HCT116 (cell line): ENCODE measurements around the gene NEXMIF. TPM values are rescaled to one million over a fixed set of nuclear protein-coding genes. Genes with fewer than 3 reads are reported as not detected.

Experiments
- ATAC-seq: fragments of 200-7000 bp; cut with Tn5 transposase; 2 replicates; pipeline ENCODE4 v1.9.1; 2020; ENCODE audit warnings: mild to moderate bottlenecking, moderate library complexity
- BruUV-seq: library from RNA; stranded (reverse); fragments of 400-500 nt; replicated peaks from 2 replicates; lab custom pipeline; 2021; lab: Mats Ljungman, UMichigan
- CTCF ChIA-PET: fragments of 300-600 bp; sonication (Branson Sonifier 250); formaldehyde crosslinking; loops from one replicate; lab custom pipeline; 2021; ENCODE audit warnings: antibody characterized with exemption; lab: Charles Lee
- POLR2A ChIA-PET: fragments of 300-600, 350-600 bp; sonication (Branson Sonifier 250); formaldehyde crosslinking; loops from one replicate; lab custom pipeline; 2021; ENCODE audit warnings: antibody characterized with exemption; lab: Charles Lee
- RAD21 ChIA-PET, 2 experiments: fragments of 300-600 bp; sonication (Branson Sonifier 250); formaldehyde crosslinking; loops; one replicate each; lab custom pipeline; 2023; ENCODE audit warnings: low total read pairs in 2 of 2; ENCODE audit not compliant: uncharacterized antibody in 2 of 2, unreplicated experiment in 2 of 2, low non-redundant PET in 1 of 2; lab: Charles Lee
- DNase-seq: peaks from one replicate; pipeline ENCODE4 v3.0.0-alpha.2; 2010; ENCODE audit warnings: low read depth, low spot score
- H2AFZ ChIP-seq: fragments of 200-600 bp; shearing (Covaris generic), sonication (generic); 2 replicates; pipeline ENCODE4 v1.6.1; 2017; ENCODE audit warnings: low read depth, mixed run types, mixed read lengths, antibody characterized with exemption, low read length; ENCODE audit not compliant: poor library complexity, severe bottlenecking
- H3K27ac ChIP-seq: 2 replicates; pipeline ENCODE4 v1.5.1; 2012; ENCODE audit warnings: low read depth, low read length
- H3K27me3 ChIP-seq: fragments of 200-600 bp; sonication (generic); 2 replicates; pipeline ENCODE4 v1.6.1; 2016; ENCODE audit warnings: mixed run types, low read length, mixed read lengths; ENCODE audit not compliant: insufficient read depth
- H3K36me3 ChIP-seq, 2 experiments: fragments of 200-500 bp in 1 of 2; fragments of 200-600 bp in 1 of 2; sonication (Bioruptor generic) in 1 of 2; sonication (generic) in 1 of 2; 2 replicates each; pipeline versions ENCODE4 v1.5.1 to v1.6.1; 2014 to 2016; ENCODE audit warnings: low read length in 2 of 2, inconsistent platforms in 1 of 2, mixed read lengths in 1 of 2, mixed run types in 1 of 2; ENCODE audit not compliant: insufficient read depth in 2 of 2, control insufficient read depth in 1 of 2
- H3K4me1 ChIP-seq, 2 experiments: fragments of 200-600 bp in 1 of 2; sonication (generic) in 1 of 2; 2 replicates each; pipeline versions ENCODE4 v1.5.1 to v1.6.1; 2012 to 2017; ENCODE audit warnings: low read length in 2 of 2, inconsistent platforms in 1 of 2, mild to moderate bottlenecking in 1 of 2, mixed read lengths in 1 of 2, mixed run types in 1 of 2, moderate library complexity in 1 of 2; ENCODE audit not compliant: insufficient read depth in 2 of 2, control insufficient read depth in 1 of 2
- H3K4me2 ChIP-seq: fragments of 200-600 bp; sonication (generic); 2 replicates; pipeline ENCODE4 v1.6.1; 2017; ENCODE audit warnings: mixed run types, low read length, mixed read lengths
- H3K4me3 ChIP-seq, 2 experiments: fragments of 200-600 bp in 1 of 2; sonication (generic) in 1 of 2; replicated peaks in 1 of 2; 2 replicates each; pipeline ENCODE4 v1.5.1; 2011 to 2016; ENCODE audit warnings: low read length in 2 of 2, control low read depth in 1 of 2, low read depth in 1 of 2, mild to moderate bottlenecking in 1 of 2, mixed read lengths in 1 of 2, mixed run types in 1 of 2
- H3K79me2 ChIP-seq: fragments of 200-600 bp; sonication (generic); 2 replicates; pipeline ENCODE4 v1.6.1; 2017; ENCODE audit warnings: mild to moderate bottlenecking, mixed run types, low read length, moderate library complexity, mixed read lengths; ENCODE audit not compliant: insufficient read depth
- H3K9ac ChIP-seq: fragments of 200-600 bp; sonication (generic); 2 replicates; pipeline ENCODE4 v1.6.1; 2016; ENCODE audit warnings: low read length, mixed read lengths
- H3K9me2 ChIP-seq: fragments of 200-600 bp; sonication (generic), shearing (Covaris generic); 2 replicates; pipeline ENCODE4 v1.6.1; 2017; ENCODE audit warnings: mixed run types, mild to moderate bottlenecking, moderate library complexity; ENCODE audit not compliant: insufficient read depth
- H3K9me3 ChIP-seq, 2 experiments: fragments of 200-500 bp in 1 of 2; fragments of 200-600 bp in 1 of 2; sonication (Bioruptor generic) in 1 of 2; sonication (generic) in 1 of 2; 2 replicates each; pipeline ENCODE4 v1.6.1; 2014 to 2017; ENCODE audit warnings: low read length in 2 of 2, mixed read lengths in 2 of 2, inconsistent platforms in 1 of 2, low read depth in 1 of 2, mild to moderate bottlenecking in 1 of 2, mixed run types in 1 of 2, moderate library complexity in 1 of 2; ENCODE audit not compliant: control insufficient read depth in 1 of 2, insufficient read depth in 1 of 2
- H4K20me1 ChIP-seq: fragments of 200-600 bp; sonication (generic), shearing (Covaris generic); 2 replicates; pipeline ENCODE4 v1.6.1; 2017; ENCODE audit warnings: mixed run types, mild to moderate bottlenecking, moderate library complexity; ENCODE audit not compliant: insufficient read depth
- EGR1 ChIP-seq: IDR thresholded peaks from 2 replicates; pipeline ENCODE4 v1.6.1; 2012; ENCODE audit warnings: low read depth
- ELF1 ChIP-seq: IDR thresholded peaks from 2 replicates; pipeline ENCODE4 v1.6.1; 2012; ENCODE audit warnings: low read depth, borderline replicate concordance
- EZH2 ChIP-seq: fragments of 200-600 bp; sonication (generic); IDR thresholded peaks from 2 replicates; pipeline ENCODE4 v1.6.1; 2017; ENCODE audit warnings: antibody characterized with exemption, mixed run types
- EZH2phosphoT487 ChIP-seq: fragments of 200-600 bp; IDR thresholded peaks from 2 replicates; pipeline ENCODE4 v1.6.1; 2018; ENCODE audit warnings: antibody characterized with exemption, borderline replicate concordance
- FOSL1 ChIP-seq: IDR thresholded peaks from 2 replicates; pipeline ENCODE4 v1.6.1; 2012; ENCODE audit warnings: low read depth
- MAX ChIP-seq: IDR thresholded peaks from 2 replicates; pipeline ENCODE4 v1.6.1; 2012
- POLR2AphosphoS5 ChIP-seq: IDR thresholded peaks from 2 replicates; pipeline ENCODE4 v1.6.1; 2011; ENCODE audit warnings: mild to moderate bottlenecking, low read depth, low read length, moderate library complexity
- RAD21 ChIP-seq: IDR thresholded peaks from 2 replicates; pipeline ENCODE4 v1.6.1; 2012; ENCODE audit warnings: low read depth, mild to moderate bottlenecking
- SIN3A ChIP-seq: IDR thresholded peaks from 2 replicates; pipeline ENCODE4 v1.6.1; 2012; ENCODE audit warnings: low read depth
- SP1 ChIP-seq: IDR thresholded peaks from 2 replicates; pipeline ENCODE4 v1.6.1; 2012; ENCODE audit warnings: low read depth
- SRF ChIP-seq: IDR thresholded peaks from 2 replicates; pipeline ENCODE4 v1.6.1; 2012; ENCODE audit warnings: low read depth
- TCF7L2 ChIP-seq: IDR thresholded peaks from 2 replicates; pipeline ENCODE4 v1.7.0; 2011; ENCODE audit warnings: borderline replicate concordance, inconsistent platforms; ENCODE audit not compliant: insufficient read depth, insufficient read length; ENCODE audit errors: extremely low read depth
- ZNF274 ChIP-seq: fragments of 200-500 bp; sonication (Bioruptor generic); IDR thresholded peaks from 2 replicates; pipeline ENCODE4 v1.6.1; 2014; ENCODE audit warnings: mild to moderate bottlenecking, low read depth, low read length, inconsistent platforms
- intact Hi-C: fragments of 100-400 bp; cut with micrococcal nuclease; formaldehyde crosslinking; loops from 2 replicates; pipeline ENCODE4 v1.10.0; 2022
- total RNA-seq: library from RNA; stranded (reverse); gene quantifications from one replicate; pipeline ENCODE4 v1.2.1, GENCODE V29; 2021; ENCODE audit not compliant: unreplicated experiment
- TF ChIP-seq, protein P1 (sequence below), 3 experiments: fragments of 200-600 bp in 1 of 3; sonication (generic) in 1 of 3; IDR thresholded peaks in 2 of 3; conservative IDR thresholded peaks in 1 of 3; 2 replicates each; pipeline ENCODE4 v1.5.1; 2012 to 2017; ENCODE audit warnings: low read depth in 2 of 3, low read length in 2 of 3, antibody characterized with exemption in 1 of 3, borderline replicate concordance in 1 of 3, control low read depth in 1 of 3, mild to moderate bottlenecking in 1 of 3, mixed read lengths in 1 of 3, mixed run types in 1 of 3, moderate library complexity in 1 of 3; ENCODE audit not compliant: insufficient read depth in 1 of 3
- TF ChIP-seq, protein P2 (sequence below): IDR thresholded peaks from 2 replicates; pipeline ENCODE4 v1.6.1; 2012

NEXMIF gene
- total RNA-seq, 1 experiment from 2014 or later: not detected

DNA sequence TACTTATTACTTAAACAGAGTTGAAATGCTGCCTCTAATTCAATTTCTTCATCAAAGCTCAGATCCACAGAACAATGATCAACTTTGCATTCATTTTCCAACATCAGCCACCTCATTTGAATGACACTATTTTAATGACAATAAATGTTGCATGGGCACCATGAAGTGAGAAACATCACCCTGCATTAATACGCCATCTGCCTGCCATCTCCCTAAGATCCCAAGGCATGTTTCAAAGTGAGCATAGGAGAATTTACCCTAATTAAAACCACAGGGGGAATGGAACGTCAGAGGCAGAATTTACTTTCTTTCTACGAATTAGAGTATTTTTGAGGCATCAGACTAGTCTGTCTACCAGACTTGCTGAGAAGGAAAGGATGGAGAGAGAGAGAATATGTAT is 32.7 kb downstream of the NEXMIF start:
- H3K79me2 ChIP-seq: no peaks in the 10 kb centered on the region
- H4K20me1 ChIP-seq: no peaks in the 10 kb centered on the region
- ChIA-PET CTCF (no interaction called here), RAD21 (no interaction called here), POLR2A (no interaction called here)
- no peaks in the 10 kb centered on the region for H3K9me2 ChIP-seq
- ATAC-seq: no peak
- no peak overlapping the region for H3K4me3 ChIP-seq
- no peak overlapping the region for H3K27ac ChIP-seq
- no peaks in the 10 kb centered on the region for H3K9me3 ChIP-seq
- no peak for DNase-seq
- H3K27me3 ChIP-seq: peaks cover 3% of the 10 kb centered on the region; the same call in 1 of the 2 replicates
- intact Hi-C loops: no loop called here
- no TSS peak for BruUV-seq
- H2AFZ ChIP-seq: no peak overlapping the region
- no peaks in the 10 kb centered on the region for H3K4me1 ChIP-seq
- no peak overlapping the region for H3K4me2 ChIP-seq
- no peaks in the 10 kb centered on the region for H3K36me3 ChIP-seq
- no peak overlapping the region for H3K9ac ChIP-seq
- TF ChIP-seq FOSL1: no peak
- TF ChIP-seq ELF1: no peak
- no peak for TF ChIP-seq SRF
- TF ChIP-seq TCF7L2: no peak
- no peak for TF ChIP-seq SIN3A
- no peak for TF ChIP-seq SP1
- TF ChIP-seq ZNF274: no peak

GRCh38 chrX:74890676-74891430 is 34.4 kb downstream of the NEXMIF start:
- Histone ChIP-seq H3K4me1 (no peaks in the 10 kb centered on the region), H3K27me3 (peaks cover 3% of the 10 kb centered on the region; the same call in 1 of the 2 replicates), H3K9me2 (no peaks in the 10 kb centered on the region), H3K4me3 (no peak overlapping the region), H3K79me2 (no peaks in the 10 kb centered on the region), H2AFZ (no peak overlapping the region), H3K4me2 (no peak overlapping the region), H3K27ac (no peak overlapping the region), H3K9ac (no peak overlapping the region), H3K9me3 (no peaks in the 10 kb centered on the region), H4K20me1 (no peaks in the 10 kb centered on the region), H3K36me3 (no peaks in the 10 kb centered on the region)
- TF ChIP-seq ZNF274: no peak
- TF ChIP-seq, protein P1, sequence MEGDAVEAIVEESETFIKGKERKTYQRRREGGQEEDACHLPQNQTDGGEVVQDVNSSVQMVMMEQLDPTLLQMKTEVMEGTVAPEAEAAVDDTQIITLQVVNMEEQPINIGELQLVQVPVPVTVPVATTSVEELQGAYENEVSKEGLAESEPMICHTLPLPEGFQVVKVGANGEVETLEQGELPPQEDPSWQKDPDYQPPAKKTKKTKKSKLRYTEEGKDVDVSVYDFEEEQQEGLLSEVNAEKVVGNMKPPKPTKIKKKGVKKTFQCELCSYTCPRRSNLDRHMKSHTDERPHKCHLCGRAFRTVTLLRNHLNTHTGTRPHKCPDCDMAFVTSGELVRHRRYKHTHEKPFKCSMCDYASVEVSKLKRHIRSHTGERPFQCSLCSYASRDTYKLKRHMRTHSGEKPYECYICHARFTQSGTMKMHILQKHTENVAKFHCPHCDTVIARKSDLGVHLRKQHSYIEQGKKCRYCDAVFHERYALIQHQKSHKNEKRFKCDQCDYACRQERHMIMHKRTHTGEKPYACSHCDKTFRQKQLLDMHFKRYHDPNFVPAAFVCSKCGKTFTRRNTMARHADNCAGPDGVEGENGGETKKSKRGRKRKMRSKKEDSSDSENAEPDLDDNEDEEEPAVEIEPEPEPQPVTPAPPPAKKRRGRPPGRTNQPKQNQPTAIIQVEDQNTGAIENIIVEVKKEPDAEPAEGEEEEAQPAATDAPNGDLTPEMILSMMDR (IDR thresholded peaks at IDR 0.05 in 2 of 3, conservative IDR thresholded peaks at IDR 0.05 in 1 of 3; ENCODE audit: borderline replicate concordance in 1 of 3, insufficient read depth in 1 of 3, low read depth in 2 of 3, low read length in 2 of 3): no peak
- no peak for TF ChIP-seq POLR2AphosphoS5
- TF ChIP-seq EZH2: no peak
- TF ChIP-seq MAX: no peak
- no peak for TF ChIP-seq SP1
- TF ChIP-seq, protein P2, sequence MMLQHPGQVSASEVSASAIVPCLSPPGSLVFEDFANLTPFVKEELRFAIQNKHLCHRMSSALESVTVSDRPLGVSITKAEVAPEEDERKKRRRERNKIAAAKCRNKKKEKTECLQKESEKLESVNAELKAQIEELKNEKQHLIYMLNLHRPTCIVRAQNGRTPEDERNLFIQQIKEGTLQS: no peak
- no peak for TF ChIP-seq RAD21
- TF ChIP-seq EZH2phosphoT487: no peak
- no peak for TF ChIP-seq ELF1
- no peak for TF ChIP-seq EGR1
- ChIA-PET CTCF (no interaction called here), RAD21 (no interaction called here), POLR2A (no interaction called here)
- intact Hi-C loops: no loop called here
- DNase-seq (no peak), ATAC-seq (no peak)
- no TSS peak for BruUV-seq
